Stimulated activated CD8-positive, alpha-beta memory T cell treated with anti-CD3 and anti-CD28 coated beads, Interleukin-15, amount 100 ng/mL, for 48 hours (primary cell): Measurements from ENCODE around the gene SHC3.

Source experiments
- DNase-seq, 2 donors: peaks; one replicate each; pipeline ENCODE4 v3.0.0-alpha.2; 2020; ENCODE audit warnings: low read depth in 2 of 2

The SHC3 gene

DNA sequence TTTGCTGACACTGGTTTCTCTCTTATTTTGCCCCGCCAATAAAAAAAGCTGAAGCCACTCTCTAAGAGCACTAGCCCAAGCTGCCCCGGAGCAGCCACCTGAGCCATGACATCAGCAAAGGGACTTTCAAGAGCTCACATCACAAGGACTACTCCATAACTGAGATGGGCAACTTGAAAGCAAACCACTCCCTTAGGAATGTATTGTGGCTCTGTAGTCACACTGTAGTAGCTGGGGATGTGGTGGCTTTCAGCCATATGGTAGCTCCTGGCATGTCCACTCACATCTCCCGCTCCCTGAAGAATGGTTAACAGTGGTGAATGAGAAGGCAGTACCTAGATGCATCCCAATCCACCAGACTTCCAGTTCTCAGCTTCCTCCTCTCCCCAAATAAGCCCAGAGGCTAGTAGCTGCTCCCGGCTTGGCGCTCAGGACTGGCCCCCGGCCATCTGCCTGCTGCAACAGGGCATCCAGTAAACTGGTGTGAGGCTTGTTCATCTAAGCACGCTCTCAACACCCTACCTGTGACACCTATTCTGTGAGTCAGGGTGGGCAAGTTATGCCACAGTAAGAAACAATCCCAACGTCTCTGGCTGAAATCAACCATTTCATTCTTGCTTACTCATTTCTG lies 123.6 kb downstream of the SHC3 start:
- no peak for DNase-seq

DNA sequence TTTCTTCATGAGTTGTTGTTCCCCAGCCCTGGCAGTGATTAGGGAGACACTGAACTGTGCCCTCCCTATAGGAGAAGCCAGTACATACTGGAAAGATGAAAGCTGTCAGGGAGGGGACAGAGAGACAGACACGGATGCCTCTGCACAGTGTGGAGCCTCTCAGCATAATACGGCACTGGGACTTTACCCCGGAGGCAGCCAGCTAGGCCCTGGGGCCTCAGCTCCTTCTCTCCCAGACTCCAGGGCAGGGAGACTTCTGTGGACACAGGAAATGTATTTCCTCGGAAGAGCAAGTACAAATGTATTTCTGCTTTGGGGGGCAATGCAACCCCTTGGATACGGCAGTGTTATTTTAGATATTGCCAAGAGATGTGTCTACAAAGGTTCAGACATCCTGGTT lies 125.3 kb downstream of the SHC3 start:
- DNase-seq, result no peak

DNA sequence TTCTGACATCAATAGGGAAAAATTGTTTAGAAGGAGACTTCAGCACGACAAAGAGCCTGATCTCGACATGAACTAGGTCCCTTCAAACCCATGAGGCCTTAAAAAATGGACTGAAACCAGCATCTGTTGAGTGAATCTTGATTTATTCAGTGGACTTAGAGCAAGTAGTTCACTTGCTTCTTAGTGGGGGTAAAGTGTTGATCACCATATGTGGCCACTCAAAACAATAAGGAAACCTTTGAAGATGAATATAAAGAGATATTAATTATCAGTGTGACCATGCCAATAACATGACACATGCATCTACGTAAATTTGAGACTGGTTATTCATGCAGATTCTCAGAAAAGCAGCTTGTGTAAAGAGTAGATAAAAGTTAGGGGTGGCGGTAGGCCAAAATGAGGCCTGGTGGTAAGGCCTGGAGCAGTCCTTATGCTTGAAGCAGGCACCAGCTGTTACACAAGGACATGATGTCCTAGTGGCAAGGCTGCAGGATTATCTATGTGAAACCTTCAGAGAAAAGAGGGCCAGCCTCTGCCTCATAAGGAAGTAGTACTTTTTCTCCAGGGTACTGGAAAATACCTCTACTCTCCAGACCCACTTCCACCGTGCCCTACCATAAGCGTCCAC lies 126.0 kb downstream of the SHC3 start:
- DNase-seq, result no peak

DNA sequence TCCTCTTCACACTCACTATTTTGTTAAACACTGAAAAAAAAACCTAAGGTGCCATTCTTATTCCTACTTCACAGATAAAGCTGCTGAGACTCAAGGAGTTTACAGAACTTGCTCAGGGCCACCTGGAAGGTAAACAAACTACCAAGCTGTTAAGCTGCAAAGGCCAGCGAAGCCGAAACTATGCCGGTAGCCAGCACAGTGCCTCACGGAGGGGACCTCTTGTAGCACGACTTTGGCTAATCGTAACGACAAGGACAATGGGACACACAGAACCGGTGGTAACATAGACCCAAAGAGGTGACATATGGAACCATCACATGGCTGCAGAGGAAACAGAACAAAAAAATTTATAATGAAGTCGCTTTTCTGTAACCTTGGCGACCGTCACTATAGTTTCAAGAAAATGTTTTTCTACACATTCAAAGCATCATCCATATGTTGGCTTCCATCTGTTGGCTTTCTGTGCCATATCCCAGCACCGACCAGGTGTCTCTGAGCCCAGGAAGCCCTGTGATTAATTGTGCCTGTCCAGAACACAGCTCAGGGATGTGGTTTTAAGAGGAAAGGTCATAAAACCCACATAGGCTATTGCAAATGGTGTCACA lies 127.1 kb downstream of the SHC3 start:
- no peak for DNase-seq

DNA sequence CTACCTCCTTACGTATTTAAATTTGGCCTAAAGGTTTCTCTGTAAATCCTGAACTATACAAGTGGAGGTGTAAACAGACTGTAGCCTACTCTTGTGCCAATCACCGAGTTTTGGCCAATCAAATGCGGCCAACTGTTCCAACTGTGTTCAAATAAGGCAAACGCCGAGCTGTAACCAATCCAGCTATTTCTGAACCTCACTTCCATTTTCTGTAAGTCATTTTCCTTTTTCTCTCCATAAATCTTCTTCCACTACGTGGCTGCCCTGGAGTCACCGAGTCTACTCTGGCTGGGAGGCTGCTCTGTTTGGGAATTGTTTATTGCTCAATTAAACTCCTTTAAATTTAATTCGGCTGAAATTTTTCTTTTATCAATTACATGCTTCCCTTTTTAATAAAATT lies 129.0 kb downstream of the SHC3 start:
- no peak for DNase-seq

DNA sequence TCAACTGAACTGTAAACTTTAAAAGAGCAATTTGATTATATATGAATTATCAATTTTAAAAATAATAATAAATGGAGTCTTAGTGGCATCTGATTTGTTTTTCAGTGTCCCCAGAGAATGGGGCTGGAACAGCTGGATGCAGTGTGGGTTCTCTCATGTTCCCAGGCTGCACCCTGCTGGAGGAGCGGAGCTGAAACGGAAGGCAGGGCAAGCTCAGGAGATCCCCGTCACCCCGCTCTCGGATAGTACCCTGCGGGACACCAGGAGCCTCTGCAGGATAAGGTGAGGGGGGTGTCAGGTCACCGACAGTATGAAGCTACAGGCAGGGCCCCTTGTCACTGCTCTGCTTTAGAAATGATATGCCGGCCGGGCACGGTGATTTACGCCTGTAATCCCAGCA lies 130.0 kb downstream of the SHC3 start:
- DNase-seq, result no peak

DNA sequence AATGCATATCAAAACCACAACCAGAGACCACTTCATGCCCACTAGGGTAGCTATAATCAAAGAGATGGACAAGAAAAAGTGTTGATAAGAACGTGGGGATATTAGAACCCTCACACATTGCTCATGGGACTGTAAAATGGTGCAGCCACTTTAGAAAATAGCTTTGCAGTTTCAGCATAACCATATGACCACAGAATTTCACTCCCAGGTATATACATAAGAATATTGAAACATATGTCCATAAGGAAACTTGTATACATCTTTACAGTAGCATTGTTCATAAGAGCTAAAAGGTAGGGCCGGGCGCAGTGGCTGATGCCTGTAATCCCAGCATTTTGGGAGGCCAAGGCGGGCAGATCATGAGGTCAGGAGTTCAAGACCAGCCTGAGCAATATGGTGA lies 131.0 kb downstream of the SHC3 start:
- DNase-seq, result no peak

DNA sequence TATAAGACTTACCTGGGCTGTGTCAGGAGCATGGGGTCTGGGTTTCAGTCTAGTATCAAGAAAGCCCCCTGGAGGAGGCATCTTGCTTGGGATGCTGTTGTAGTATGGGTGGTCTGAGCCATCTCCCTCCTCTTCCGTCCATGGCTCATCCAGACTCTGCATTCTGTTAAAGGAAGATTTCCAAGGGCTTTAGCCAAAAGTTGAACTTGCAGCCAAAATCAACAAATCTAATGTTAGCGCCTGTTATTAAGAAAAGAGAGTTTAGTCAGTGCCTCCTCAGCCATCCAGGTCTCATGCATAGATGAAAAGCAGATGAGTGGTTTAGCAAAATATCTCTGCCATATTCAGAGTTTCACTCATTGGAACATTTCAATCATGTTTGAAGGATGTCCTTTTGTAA lies 131.8 kb downstream of the SHC3 start:
- no peak for DNase-seq

DNA sequence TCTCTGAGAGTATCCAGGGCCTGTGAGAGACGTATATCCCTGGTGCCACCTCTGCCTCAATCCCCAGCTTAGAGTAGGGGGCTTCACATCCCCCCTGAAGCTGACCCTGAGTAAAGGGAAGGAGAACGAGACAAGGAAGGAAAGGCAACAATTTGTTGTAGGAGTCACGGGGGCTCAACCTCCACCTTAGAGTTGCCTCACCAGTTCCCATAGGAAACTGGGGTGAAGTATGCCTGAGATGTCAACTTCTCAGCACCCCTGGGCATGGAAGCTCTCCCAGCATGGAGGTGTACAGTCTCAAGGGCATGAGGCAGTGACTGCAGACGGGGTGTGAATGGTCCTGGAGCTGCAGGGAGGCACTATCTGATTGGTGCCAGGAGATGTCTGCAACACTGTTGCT lies 133.7 kb downstream of the SHC3 start:
- no peak for DNase-seq

DNA sequence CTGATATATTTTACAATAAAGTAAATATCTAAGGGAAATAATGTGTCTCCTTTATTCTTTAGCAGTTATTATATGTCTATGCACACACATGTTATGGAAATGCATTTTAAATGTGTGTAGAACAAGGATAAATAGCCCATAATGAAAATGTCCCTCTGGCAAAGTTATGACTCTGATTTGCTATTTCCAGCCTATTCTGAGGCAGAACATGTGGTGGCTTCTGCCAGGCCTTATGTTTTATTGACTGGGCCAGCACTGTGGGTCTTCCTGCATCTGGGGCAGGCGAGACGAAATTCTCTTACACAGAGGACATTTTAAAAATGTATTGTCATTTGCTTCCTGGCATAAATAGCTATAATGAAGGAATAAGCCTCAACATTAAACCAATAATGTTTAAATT lies 134.5 kb downstream of the SHC3 start:
- DNase-seq, result no peak

DNA sequence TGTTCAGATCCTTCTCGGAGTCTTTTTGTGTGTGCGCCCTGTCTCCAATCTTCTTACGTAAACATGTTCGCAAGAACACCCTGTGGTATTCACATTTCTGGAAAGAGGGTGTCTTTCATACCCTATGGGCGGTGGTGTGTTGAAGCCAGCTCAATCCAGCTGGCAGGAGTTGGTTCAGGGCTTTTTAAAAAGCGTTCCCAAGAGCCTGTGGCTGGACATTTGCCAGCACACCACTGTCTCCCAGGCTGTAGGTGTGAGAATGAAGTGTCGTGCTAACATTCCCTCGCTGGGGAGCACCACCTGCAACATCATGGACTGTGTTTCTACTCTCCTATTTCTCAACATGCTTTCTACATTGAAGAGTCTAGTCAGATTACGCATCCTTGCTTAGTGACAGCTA lies 135.6 kb downstream of the SHC3 start:
- no peak for DNase-seq

DNA sequence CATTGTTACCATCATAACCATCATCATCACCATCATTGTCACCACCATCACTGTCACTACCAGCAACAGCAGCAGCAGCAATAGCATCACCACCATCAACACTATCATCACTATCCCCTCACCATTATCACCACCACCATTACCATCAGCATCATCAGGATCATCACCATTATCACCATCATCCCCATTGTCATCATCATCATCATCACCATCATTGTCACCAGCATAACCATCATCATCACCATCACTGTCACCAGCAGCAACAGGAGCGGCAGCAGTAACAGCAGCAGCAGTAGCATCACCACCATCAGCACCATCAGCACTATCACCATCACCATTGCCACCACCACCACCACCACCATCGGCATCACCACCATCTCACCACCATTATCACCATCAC lies 139.0 kb downstream of the SHC3 start:
- DNase-seq, result no peak

DNA sequence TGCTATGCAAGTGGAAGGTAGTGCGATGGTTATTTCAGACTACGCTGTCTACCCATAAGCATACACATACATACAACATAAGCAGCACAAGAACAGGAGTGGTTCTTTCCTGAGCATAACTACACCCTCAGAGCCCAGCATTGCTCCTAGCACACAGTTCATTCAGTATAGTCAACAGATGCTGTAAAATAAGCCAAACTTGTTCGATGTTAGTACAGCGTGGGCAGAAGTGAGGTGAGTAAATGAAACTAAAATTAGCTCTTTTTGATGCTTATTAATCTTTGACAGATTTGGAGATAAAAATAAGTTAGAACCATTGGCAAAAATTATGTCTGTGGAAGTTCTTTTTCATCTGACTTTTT lies 139.5 kb downstream of the SHC3 start:
- no peak for DNase-seq

DNA sequence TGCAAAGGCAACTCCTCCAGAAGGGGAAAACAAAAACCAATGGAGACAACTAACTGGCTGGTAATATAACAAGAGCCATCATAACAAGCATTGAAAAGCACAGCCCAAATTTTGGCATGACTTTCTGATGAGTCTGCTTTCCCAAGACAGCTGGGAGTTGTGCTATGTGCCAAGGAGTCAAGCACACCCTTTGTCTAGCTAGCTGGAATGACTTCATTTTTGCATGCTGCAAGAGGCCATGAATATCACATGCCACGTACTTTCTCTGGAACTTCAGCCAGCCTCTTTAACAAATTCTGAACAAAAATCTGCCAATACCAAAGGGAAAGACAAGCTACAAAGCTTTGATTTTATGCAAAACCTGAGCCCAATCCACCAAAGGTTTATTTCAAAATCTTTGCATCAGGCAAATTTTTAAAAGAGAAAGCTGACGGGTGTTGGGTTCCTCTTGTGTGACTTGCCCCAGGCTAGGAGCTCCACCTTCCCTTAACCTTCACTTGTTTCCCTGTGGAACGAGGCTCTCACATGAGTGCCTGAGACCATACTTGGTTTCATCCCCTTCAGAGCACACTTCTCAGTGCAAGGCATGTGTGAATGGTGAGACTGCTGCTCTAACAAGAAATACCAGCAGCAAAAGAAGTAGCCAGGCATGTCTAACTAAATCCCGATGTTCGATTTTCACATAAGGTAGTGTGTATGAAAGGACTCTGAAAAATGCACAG lies 140.1 kb downstream of the SHC3 start:
- no peak for DNase-seq

DNA sequence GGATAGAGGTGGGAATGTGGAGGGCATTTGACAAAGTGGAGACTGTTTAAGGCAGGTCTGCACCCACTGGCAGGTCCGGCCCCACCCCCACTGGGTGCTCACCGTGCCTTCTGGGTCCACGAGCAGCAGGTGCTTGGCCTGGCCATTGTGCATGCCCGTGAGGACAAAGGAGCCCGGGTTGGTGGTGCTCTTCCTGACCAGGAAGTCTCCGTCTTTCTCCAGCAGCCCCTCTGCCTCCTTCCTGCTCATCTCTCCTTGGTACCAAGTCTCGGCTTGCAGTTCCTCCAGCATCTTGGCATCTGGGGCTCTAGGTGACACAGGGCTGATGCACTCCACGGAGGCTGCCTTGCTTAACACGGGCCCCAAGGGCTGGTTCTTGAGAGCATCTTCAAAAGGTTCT lies 140.7 kb downstream of the SHC3 start:
- no peak for DNase-seq

DNA sequence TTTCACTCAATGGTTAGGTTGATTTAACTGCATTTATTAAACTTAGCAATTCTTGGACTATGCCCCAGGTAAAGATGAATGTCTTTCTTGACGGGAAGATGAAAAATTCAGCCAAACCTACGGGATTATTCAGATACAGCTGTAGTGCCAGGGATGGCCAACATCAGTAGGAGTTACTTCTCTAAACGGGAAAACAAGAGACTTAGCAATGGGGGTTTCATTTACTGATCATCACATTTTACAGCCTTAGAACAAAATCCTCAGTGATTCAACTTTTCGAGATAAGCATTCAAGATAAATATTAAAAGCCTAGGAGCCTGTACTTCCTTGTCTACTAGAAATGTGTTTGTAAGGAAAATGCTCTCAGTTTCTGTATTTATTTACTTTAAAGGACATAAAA lies 141.3 kb downstream of the SHC3 start:
- no peak for DNase-seq

DNA sequence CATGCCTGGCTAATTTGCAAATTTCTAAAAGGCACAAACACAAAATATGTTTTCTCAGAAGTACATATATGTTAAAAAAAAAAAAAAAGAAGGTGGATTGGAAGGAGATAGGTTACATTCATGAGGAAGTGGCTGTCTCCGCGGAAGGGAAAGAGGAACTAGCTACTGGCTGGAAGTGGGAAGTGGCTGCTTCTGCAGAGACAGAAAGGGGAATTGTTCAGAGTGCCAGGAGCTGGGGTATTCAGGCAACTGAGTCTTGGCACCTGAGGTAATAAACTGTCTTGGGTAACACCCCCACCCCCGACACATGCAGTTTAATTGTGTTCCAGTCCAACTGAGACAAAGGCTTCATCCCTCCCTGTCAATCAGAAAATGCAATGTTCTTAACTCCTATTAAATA lies 141.7 kb downstream of the SHC3 start:
- DNase-seq, result no peak

DNA sequence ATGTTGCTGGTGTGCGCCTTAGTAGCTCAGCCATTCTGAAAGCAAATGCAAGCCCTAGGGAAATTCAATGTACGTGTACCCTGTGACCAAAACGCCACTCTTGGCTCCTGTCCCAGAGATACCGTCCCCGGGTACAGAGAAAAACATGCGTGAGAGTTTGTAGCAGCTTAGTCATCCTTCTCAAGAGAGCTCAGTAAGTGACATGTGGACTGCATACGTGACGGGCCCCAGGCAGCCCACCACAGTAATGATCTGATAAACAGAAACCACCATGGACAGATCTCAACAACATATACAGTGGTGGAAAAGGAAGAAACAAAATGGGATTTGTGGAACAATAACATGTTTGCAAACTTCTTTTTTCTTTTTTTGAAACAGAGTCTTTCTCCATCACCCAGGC lies 142.2 kb downstream of the SHC3 start:
- DNase-seq, result no peak

DNA sequence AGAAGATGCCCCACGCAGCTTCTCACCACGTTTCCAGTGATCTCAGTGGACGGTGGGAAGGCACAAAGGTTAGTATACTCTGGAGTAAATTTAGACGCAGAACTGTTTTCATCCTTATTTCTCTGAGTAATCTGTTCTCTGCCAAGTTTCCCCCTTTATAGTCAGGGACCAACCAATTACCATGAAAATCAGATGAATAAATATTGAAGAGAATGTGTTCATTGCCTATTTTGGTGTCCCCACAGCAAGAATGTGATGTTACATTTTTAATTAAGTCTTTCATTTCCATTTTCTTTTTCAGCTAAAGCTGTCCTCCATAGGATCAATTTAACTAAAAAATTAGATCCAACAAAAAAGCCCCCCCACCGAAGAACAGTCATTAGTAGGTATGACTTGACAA lies 146.0 kb downstream of the SHC3 start:
- DNase-seq, result no peak

DNA sequence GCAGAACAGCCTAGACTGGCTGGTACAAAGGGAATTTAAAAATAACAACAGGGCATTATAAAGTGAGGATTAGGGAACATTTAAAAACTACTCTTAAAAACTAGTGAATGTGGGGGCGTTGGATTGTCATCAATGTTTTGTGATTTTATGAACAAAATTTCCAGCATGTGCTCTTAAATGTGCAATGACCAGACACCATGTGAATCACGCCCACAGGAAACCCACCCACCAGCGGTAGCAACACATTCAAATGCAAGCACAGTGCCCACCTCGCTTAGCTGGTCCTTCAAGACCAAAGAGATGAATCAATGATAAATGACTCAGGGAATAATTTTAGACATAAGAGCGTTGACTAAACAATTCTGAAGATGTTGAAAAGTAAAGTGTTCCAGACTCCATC lies 146.4 kb downstream of the SHC3 start:
- no peak for DNase-seq

DNA sequence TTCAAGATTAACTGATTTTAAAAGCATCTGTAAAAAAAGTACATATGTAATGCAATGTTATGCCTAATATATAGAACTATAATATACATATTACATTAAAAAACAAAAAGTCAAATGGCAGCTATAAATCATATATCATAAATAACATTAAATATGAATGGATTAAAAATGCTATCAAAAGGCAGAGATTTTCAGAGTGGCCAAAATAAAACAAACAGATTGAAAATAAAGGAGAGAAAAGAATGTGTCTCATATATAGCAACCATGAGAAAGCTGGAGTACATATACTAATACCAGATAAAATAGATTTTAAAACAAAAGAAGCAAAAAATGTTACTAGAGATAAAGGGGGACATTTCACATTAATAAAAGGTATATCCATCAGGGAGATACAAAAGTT lies 148.8 kb downstream of the SHC3 start:
- no peak for DNase-seq

DNA sequence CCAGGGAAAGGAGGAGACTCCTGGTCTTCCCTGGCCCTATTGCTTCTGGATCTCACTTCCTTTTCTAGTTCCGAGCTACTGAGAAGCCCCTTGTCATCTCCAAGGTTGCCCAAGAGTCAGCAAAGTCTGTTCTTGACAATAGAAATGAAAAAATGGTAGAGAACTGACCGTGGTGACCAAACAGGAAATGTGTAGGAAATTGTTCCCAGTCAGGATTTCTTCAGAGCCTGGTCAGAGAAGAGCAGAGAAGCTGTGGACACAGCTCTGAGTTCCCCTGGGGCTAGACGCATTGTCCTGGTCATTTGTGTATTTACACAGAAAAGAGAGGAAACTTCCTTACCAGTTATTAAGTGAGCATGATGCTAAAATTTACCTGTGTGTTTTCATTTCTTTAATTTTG lies 151.7 kb downstream of the SHC3 start:
- no peak for DNase-seq

DNA sequence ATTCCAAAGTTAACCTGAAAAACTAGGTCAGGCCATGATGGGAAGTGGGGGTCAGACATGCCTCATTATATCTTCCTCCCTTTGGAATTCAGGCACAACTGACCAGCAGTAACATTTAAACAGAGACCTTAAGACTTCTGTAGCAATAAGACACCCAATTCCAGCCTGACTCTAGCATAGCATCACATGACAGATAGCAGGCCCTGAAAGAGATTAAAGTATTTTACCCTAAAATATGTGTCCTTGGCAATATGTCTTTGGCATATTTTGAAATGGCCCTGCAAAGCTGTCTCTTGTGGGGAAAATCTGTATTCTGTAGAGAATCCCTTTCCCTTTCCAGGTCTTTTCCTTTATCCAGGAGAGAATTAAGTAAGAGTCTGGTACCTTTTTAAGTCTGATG lies 153.1 kb downstream of the SHC3 start:
- no peak for DNase-seq
